Naive B cell (primary cell): ENCODE data around the gene EHD4. TPM values are rescaled to one million over a fixed set of nuclear protein-coding genes. Genes with fewer than 3 reads are reported as not detected.

Experiments
- ATAC-seq, 2 donors: fragments of 150-1000 bp; cut with Tn5 transposase; 2 replicates each; pipeline ENCODE4 v1.10.0; 2021; ENCODE audit warnings: low read depth in 2 of 2, mild to moderate bottlenecking in 2 of 2, moderate library complexity in 2 of 2
- DNase-seq: peaks from one replicate; pipeline ENCODE4 v3.0.0; 2022
- H3K27ac Mint-ChIP-seq, 6 donors: one replicate each; pipeline ENCODE4 v1.8.0; 2020 to 2022; ENCODE audit warnings: mild to moderate bottlenecking in 6 of 6, mixed read lengths in 6 of 6, moderate library complexity in 5 of 6, inconsistent platforms in 2 of 6
- H3K27me3 Mint-ChIP-seq, 3 donors: one replicate each; pipeline ENCODE4 v1.8.0; 2021 to 2022; ENCODE audit warnings: mixed read lengths in 3 of 3, mild to moderate bottlenecking in 1 of 3
- H3K36me3 Mint-ChIP-seq, 2 donors: one replicate each; pipeline ENCODE4 v1.8.0; 2020 to 2022; ENCODE audit warnings: mixed read lengths in 2 of 2, inconsistent platforms in 1 of 2, mild to moderate bottlenecking in 1 of 2
- H3K4me1 Mint-ChIP-seq, 3 donors: one replicate each; pipeline ENCODE4 v1.8.0; 2020 to 2022; ENCODE audit warnings: mixed read lengths in 3 of 3, inconsistent platforms in 1 of 3, mild to moderate bottlenecking in 1 of 3, moderate library complexity in 1 of 3
- H3K4me3 Mint-ChIP-seq, 8 donors: one replicate each; pipeline ENCODE4 v1.8.0; 2020 to 2022; ENCODE audit warnings: mild to moderate bottlenecking in 8 of 8, mixed read lengths in 8 of 8, moderate library complexity in 8 of 8, inconsistent platforms in 2 of 8
- H3K9me3 Mint-ChIP-seq, 7 donors: one replicate each; pipeline ENCODE4 v1.8.0; 2020 to 2022; ENCODE audit warnings: mixed read lengths in 7 of 7, mild to moderate bottlenecking in 5 of 7, inconsistent platforms in 2 of 7, moderate library complexity in 1 of 7
- polyA plus RNA-seq, 6 donors: library from polyadenylated mRNA; unstranded; fragments of 300-500 nt; fragmentation: Illumina TruSeq; gene quantifications; one replicate each; pipeline ENCODE4 v1.2.3, GENCODE V29; 2021; ENCODE audit warnings: low read depth in 6 of 6

Gene EHD4
- polyA plus RNA-seq, 6 donors from 2014 or later: 4.1 to 9.2 (median 6.9) TPM

DNA sequence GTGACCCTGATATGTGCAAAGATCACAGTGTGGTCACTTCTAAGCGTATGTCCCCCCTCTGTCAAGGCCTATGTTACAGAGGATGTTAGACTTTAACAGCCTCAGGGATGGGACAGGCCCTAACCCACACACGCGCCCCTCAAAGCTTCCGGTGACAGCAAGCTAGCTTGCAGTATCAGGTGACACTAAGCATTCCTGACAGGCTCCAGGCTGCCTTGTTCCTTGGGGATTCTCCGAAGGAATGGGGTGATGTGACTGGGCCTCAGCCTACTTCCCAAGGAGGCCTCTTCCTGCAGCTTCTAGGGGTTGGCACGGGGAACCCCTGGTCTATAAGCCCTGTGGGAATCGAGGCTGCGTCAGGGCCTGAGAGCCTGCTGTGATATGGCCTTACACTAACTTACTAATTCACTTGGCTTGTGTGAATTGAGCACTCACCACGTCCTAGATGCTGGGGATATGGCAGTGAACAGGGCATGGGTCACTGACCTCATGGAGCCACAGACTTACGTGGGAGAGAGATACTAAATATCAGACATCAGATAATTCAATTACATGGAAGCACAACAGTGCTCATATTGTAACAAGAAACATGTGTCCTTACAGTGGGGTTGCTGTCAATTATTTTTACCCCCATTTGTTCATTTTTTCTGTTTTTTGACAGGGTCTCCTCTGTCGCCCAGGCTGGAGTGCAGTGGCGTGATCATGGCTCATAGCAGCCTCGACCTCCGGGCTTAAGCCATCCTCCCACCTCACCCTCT lies 67.1 kb downstream of the EHD4 start:
- Mint-ChIP-seq H3K4me1 (peaks cover 6 to 9% (median 8%) of the 10 kb centered on the region in 3 donors), H3K4me3 (no peak overlapping the region), H3K9me3 (peaks cover 0 to 6% (median 6%) of the 10 kb centered on the region in 7 donors), H3K27me3 (no peaks in the 10 kb centered on the region), H3K36me3 (peaks cover 12 to 35% of the 10 kb centered on the region in 2 donors), H3K27ac (peak overlapping the region in 2 of 6 donors; percentile 1 to 47)
- DNase-seq (no peak), ATAC-seq (peak in 1 of 2 donors; percentile 9)

GRCh38 chr15:41904541-41905005 lies 67.8 kb downstream of the EHD4 start:
- Mint-ChIP-seq H3K4me1 (peaks cover 6 to 9% (median 8%) of the 10 kb centered on the region in 3 donors), H3K27ac (peak overlapping the region in 5 of 6 donors; percentile 47 to 72 (median 60)), H3K4me3 (no peak overlapping the region), H3K9me3 (peaks cover 0 to 6% (median 6%) of the 10 kb centered on the region in 7 donors), H3K36me3 (peaks cover 12 to 30% of the 10 kb centered on the region in 2 donors), H3K27me3 (no peaks in the 10 kb centered on the region)
- ATAC-seq (peak; percentile 87 to 93), DNase-seq (peak; percentile 65)

DNA sequence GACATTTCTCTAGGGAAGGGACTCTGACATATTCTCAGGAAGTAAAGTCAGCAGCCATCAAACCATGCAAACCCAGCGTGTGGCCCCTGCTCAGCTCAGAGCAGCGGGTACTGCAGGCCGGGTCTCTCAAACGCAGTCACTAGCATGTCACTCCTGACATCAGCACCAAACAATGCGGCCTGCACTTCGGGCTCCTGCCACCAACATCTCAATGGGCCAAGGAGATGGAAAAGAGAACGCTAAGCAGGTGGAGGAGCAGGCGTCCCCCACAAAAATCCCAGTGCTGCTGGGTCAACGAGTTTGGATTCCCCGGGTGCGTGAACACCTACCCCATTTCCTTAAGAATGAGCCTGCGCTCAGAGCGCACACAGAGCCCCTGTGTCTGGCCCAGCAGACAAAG lies 68.6 kb downstream of the EHD4 start:
- H3K27me3 Mint-ChIP-seq: no peaks in the 10 kb centered on the region
- peaks cover 0 to 6% (median 6%) of the 10 kb centered on the region in 7 donors for H3K9me3 Mint-ChIP-seq
- H3K4me3 Mint-ChIP-seq: no peak overlapping the region
- peaks cover 6 to 9% (median 8%) of the 10 kb centered on the region in 3 donors for H3K4me1 Mint-ChIP-seq
- H3K36me3 Mint-ChIP-seq: peaks cover 12 to 27% of the 10 kb centered on the region in 2 donors
- no peak for DNase-seq
- no peak for ATAC-seq
- H3K27ac Mint-ChIP-seq: peak overlapping the region in 1 of 6 donors; percentile 81

DNA sequence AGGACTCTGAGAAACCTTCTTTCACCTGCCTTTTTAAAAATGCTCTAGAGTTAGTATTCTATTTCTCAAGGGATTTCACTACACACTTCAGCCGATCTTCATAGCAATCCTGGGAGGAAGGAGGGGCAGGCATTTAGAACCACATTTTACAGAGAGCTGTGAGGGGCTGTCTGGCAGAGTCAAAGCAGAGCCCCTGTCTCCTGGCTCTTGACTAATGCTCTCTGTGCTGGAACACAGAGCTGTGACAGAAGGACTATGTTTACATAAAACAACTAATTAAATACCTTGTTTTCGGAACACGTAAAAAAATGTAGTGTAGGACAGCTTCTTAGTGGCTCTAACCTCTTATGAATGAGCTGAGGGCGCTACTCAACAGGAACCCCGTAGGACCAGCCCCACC lies 70.9 kb downstream of the EHD4 start:
- H3K36me3 Mint-ChIP-seq: peaks cover 6 to 7% of the 10 kb centered on the region in 2 donors
- peak overlapping the region in 1 of 8 donors; percentile 75 for H3K4me3 Mint-ChIP-seq
- no peaks in the 10 kb centered on the region for H3K27me3 Mint-ChIP-seq
- ATAC-seq: no peak
- H3K4me1 Mint-ChIP-seq: peaks cover 6 to 13% (median 11%) of the 10 kb centered on the region in 3 donors
- H3K27ac Mint-ChIP-seq: peak overlapping the region in 5 of 6 donors; percentile 0 to 86 (median 60)
- no peak for DNase-seq
- H3K9me3 Mint-ChIP-seq: peaks cover 0 to 6% (median 4%) of the 10 kb centered on the region in 7 donors

DNA sequence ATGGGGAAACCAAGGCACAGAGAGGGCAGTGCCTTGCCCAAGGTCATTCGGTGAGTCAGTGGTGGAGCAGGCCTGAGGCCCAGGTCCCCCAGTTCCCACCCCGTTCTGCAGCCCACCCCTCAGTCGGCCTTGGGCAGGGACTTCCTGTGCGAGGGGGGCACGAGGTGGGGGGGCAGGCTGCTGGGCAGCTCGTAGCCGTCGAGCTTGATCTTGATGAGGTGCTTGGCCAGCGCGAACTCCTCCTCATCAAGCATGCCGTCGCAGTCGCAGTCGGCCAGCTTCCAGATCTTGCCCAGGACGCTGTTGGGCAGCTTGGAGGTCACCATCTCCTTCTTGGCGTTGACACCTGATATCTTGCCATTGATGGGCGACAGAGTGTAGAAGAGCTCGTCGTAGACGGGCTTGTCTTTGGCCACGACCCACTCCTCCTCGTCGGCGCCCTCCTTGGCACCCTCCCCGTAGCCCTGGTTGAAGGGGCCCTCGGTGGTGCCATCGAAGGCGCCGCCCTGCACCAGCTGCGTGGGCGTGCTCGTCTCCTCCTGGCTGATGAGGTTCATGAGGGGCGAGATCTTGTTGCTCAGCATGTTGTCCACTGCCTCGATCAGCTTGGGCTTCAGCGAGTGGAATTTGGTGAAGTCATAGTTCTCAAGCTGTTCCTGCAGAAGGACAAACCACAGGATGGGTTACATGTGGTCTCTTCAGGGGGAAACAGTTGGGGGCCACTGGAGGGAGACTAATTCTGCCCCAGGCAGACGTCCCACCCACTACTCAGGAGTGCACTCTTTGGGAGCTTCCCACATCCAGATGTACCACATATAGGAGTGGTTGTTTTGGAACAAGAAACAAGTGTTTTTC lies 71.6 kb downstream of the EHD4 start:
- no peak for DNase-seq
- ATAC-seq: no peak
- peaks cover 0 to under 1% of the 10 kb centered on the region in 2 donors for H3K36me3 Mint-ChIP-seq
- no peak overlapping the region for H3K4me3 Mint-ChIP-seq
- H3K27me3 Mint-ChIP-seq: no peaks in the 10 kb centered on the region
- peak overlapping the region in 3 of 6 donors; percentile 60 to 86 (median 65) for H3K27ac Mint-ChIP-seq
- no peaks in the 10 kb centered on the region for H3K9me3 Mint-ChIP-seq
- H3K4me1 Mint-ChIP-seq: peaks cover 6 to 19% (median 11%) of the 10 kb centered on the region in 3 donors

GRCh38 chr15:41899854-41900442 lies 72.4 kb downstream of the EHD4 start:
- Mint-ChIP-seq H3K27me3 (no peaks in the 10 kb centered on the region), H3K36me3 (no peaks in the 10 kb centered on the region), H3K4me1 (peaks cover 13 to 27% (median 19%) of the 10 kb centered on the region in 3 donors), H3K4me3 (no peak overlapping the region), H3K9me3 (no peaks in the 10 kb centered on the region), H3K27ac (peak overlapping the region in 4 of 6 donors; percentile 14 to 71 (median 36))
- ATAC-seq: no peak
- no peak for DNase-seq

- H3K4me1 Mint-ChIP-seq: peaks cover 22 to 43% (median 35%) of the 10 kb centered on the region in 3 donors
- ATAC-seq: no peak
- no peaks in the 10 kb centered on the region for H3K9me3 Mint-ChIP-seq
- DNase-seq: no peak
- no peak overlapping the region for H3K4me3 Mint-ChIP-seq
- no peaks in the 10 kb centered on the region for H3K27me3 Mint-ChIP-seq
- no peaks in the 10 kb centered on the region for H3K36me3 Mint-ChIP-seq
- H3K27ac Mint-ChIP-seq: peak overlapping the region; percentile 33 to 93 (median 84)
Observed at GRCh38 chr15:41897363-41897799, 75.0 kb downstream of the EHD4 start.

DNA sequence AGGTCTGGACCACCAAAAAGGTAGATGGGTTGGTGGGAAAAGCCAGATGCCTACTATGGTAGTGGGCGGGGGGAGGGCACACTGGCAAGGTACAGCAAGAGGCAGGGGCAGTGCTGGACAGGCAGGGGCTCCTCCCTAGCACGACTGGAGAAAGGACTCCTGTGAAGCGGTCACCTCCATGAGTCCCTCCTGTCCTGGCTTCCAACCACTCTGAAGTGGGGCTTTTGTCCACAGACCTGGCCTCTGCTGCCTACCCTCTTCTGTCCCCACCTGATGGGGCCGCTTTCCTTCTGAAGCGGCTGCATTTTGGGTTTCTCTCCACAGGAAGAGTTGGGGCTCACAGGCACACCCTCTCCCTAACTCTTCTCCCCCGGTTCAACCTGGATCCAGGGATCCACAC lies 75.8 kb downstream of the EHD4 start:
- H3K4me1 Mint-ChIP-seq: peaks cover 26 to 46% (median 43%) of the 10 kb centered on the region in 3 donors
- no peaks in the 10 kb centered on the region for H3K27me3 Mint-ChIP-seq
- H3K4me3 Mint-ChIP-seq: no peak overlapping the region
- no peak for DNase-seq
- no peak for ATAC-seq
- H3K9me3 Mint-ChIP-seq: no peaks in the 10 kb centered on the region
- H3K36me3 Mint-ChIP-seq: no peaks in the 10 kb centered on the region
- H3K27ac Mint-ChIP-seq: peak overlapping the region; percentile 65 to 94 (median 91)

DNA sequence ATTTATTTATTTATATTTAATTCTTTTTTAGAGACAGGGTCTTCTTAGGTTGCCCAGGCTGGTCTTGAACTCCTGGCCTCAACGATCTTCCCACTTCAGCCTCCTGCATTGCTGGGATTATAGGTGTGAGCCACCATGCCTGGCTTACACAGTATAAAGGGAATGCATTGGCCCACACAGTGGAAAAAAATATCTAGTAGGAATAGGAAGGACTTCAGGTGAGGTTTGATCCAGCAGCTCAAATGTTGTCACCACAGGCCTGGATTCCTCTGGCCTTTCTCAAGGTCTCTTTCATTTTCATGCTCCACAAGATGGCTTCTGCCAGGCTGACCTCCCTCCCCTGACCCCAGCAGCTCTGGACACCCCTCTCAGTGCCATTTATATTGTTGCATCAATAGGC lies 76.4 kb downstream of the EHD4 start:
- DNase-seq (no peak), ATAC-seq (no peak)
- Mint-ChIP-seq H3K27me3 (no peaks in the 10 kb centered on the region), H3K27ac (peak overlapping the region in 5 of 6 donors; percentile 26 to 94 (median 89)), H3K4me3 (peak overlapping the region in 2 of 8 donors; percentile 51 to 69), H3K4me1 (peaks cover 26 to 46% (median 46%) of the 10 kb centered on the region in 3 donors), H3K36me3 (no peaks in the 10 kb centered on the region), H3K9me3 (no peaks in the 10 kb centered on the region)

DNA sequence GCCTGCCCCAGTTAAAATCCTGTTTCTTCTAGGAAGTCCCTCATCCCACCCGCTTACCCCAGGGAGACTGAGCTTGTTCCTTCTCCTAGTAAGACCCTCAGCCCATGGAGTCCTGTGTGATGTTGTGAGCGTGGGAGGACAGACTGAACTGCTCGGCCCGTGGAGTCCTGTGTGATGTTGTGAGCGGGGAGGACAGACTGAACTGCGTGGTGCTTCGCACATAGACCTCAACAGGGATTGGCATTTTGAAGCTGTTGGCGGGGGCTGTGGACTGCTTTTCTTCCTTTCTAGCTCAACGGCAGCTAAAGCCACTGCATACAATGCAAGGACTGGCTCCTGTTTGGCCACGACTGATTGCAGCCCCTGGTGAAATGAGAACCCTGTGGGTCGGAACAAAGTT lies 76.9 kb downstream of the EHD4 start:
- DNase-seq (no peak), ATAC-seq (no peak)
- H3K4me3 Mint-ChIP-seq: peak overlapping the region; percentile 55 to 89 (median 76)
- H3K27me3 Mint-ChIP-seq: no peaks in the 10 kb centered on the region
- peaks cover 26 to 46% (median 46%) of the 10 kb centered on the region in 3 donors for H3K4me1 Mint-ChIP-seq
- no peaks in the 10 kb centered on the region for H3K9me3 Mint-ChIP-seq
- H3K27ac Mint-ChIP-seq: peak overlapping the region in 5 of 6 donors; percentile 79 to 96 (median 93)
- H3K36me3 Mint-ChIP-seq: no peaks in the 10 kb centered on the region

DNA sequence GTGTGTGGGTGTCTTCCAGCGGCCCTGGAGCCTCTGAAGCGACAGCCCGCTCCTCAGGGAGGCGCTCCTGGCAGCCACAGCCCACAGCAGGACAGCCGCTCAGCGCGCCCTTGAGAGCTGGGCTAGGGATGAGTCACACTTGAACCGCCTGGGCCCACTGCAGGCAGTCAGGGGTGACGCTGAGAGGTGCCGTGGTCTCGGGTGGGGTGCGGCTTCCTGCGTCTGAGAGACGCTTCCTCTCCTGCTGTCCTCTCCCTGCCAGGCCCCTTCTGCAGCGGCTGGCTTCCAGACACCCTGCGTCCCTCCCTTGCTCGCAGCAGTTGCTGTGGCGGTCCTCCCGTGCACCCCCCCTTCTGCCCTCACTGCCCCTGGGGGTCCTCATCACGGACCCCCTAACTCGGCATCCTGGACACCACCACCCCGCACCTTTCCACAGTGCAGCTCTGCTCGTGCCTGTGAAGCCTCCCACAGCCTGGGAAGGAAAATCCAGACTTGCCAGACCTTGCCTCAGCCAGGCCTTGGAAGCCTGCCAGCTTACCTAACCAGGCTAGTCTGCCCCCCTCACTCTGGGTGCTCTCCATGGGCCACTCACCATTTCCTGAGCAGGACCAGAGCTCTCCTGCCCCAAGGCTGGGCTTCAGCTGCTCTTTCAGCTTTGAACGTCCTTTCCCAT lies 77.4 kb downstream of the EHD4 start:
- Mint-ChIP-seq H3K4me3 (peak overlapping the region; percentile 55 to 89 (median 81)), H3K9me3 (no peaks in the 10 kb centered on the region), H3K27ac (peak overlapping the region; percentile 49 to 96 (median 91)), H3K36me3 (no peaks in the 10 kb centered on the region), H3K4me1 (peaks cover 26 to 48% (median 47%) of the 10 kb centered on the region in 3 donors), H3K27me3 (no peaks in the 10 kb centered on the region)
- peak; percentile 77 for DNase-seq
- peak; percentile 95 to 97 for ATAC-seq

DNA sequence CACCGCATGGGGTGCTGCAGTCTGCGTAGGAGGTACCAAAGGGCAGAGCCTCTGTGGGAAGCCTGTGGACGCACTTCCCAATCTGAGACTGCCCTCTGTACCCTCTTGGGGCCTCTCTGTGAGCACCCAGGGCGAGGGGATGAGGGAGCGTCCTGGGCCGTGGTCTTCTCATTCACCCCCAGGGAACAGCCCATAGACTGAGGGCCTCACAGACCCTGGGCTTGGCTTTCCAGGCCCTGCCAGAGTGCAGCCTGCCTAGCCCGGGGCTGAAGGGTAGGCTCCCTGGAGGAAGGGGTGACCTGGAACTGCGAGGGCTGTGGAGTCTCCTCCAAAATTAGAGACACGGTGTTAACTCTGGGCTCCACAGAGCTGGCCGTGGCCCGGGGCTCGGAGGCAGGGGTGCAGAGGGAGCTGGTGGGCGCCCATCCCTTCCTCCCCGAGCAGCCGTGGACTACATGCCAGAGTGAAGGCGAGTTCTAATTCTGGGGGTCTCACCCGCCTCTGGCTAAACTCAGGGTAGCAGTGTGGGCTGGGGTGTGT lies 78.0 kb downstream of the EHD4 start:
- ATAC-seq (no peak), DNase-seq (no peak)
- Mint-ChIP-seq H3K27me3 (no peaks in the 10 kb centered on the region), H3K27ac (peak overlapping the region; percentile 49 to 96 (median 88)), H3K4me3 (peak overlapping the region in 7 of 8 donors; percentile 69 to 89 (median 81)), H3K36me3 (no peaks in the 10 kb centered on the region), H3K4me1 (peaks cover 27 to 54% (median 54%) of the 10 kb centered on the region in 3 donors), H3K9me3 (no peaks in the 10 kb centered on the region)
